H9 (cell line): ENCODE results near the gene STAB1. TPM values are rescaled to one million over a fixed set of nuclear protein-coding genes. Genes with fewer than 3 reads are reported as not detected.

Source experiments
- DNase-seq: peaks from one replicate; pipeline ENCODE4 v3.0.0-alpha.2; 2017
- H2AFZ ChIP-seq: one replicate; pipeline ENCODE4 v1.6.1; 2013; ENCODE audit warnings: mild to moderate bottlenecking, low read length, control low read depth, moderate library complexity
- H2AK5ac ChIP-seq: 2 replicates; pipeline ENCODE4 v1.6.1; 2013; ENCODE audit warnings: low read length, control low read depth, mixed read lengths; ENCODE audit not compliant: insufficient read length
- H2BK120ac ChIP-seq: one replicate; pipeline ENCODE4 v1.6.1; 2013; ENCODE audit warnings: low read depth, mild to moderate bottlenecking, low read length, control low read depth, inconsistent platforms; ENCODE audit not compliant: poor library complexity, severe bottlenecking
- H2BK12ac ChIP-seq: 2 replicates; pipeline ENCODE4 v1.6.1; 2013; ENCODE audit warnings: low read length, control low read depth, mixed read lengths, low read depth; ENCODE audit not compliant: insufficient read length
- H2BK15ac ChIP-seq: 2 replicates; pipeline ENCODE4 v1.6.1; 2013; ENCODE audit warnings: low read depth, low read length, control low read depth
- H2BK20ac ChIP-seq: one replicate; pipeline ENCODE4 v1.6.1; 2013; ENCODE audit warnings: low read depth, mild to moderate bottlenecking, low read length, control low read depth, inconsistent platforms; ENCODE audit not compliant: poor library complexity, severe bottlenecking
- H2BK5ac ChIP-seq: 2 replicates; pipeline ENCODE4 v1.6.1; 2013; ENCODE audit warnings: low read length, control low read depth, mixed read lengths; ENCODE audit not compliant: insufficient read length
- H3K14ac ChIP-seq: 2 replicates; pipeline ENCODE4 v1.6.1; 2013; ENCODE audit warnings: low read length, control low read depth; ENCODE audit not compliant: insufficient read depth
- H3K18ac ChIP-seq: 2 replicates; pipeline ENCODE4 v1.6.1; 2013; ENCODE audit warnings: low read depth, mild to moderate bottlenecking, mixed read lengths, low read length, control low read depth; ENCODE audit not compliant: insufficient read length
- H3K23ac ChIP-seq: 2 replicates; pipeline ENCODE4 v1.6.1; 2013; ENCODE audit warnings: low read length, control low read depth, mixed read lengths, low read depth; ENCODE audit not compliant: insufficient read length
- H3K23me2 ChIP-seq: 2 replicates; pipeline ENCODE4 v1.6.1; 2013; ENCODE audit warnings: low read depth, mild to moderate bottlenecking, mixed read lengths, low read length, control low read depth; ENCODE audit not compliant: insufficient read length, poor library complexity, severe bottlenecking
- H3K27ac ChIP-seq: 2 replicates; pipeline ENCODE4 v1.5.1; 2013; ENCODE audit warnings: low read length, control low read depth, mixed read lengths, low read depth; ENCODE audit not compliant: insufficient read length
- H3K27me3 ChIP-seq: 2 replicates; pipeline ENCODE4 v1.6.1; 2013; ENCODE audit warnings: low read length, control low read depth, inconsistent platforms; ENCODE audit not compliant: insufficient read depth
- H3K4ac ChIP-seq: 2 replicates; pipeline ENCODE4 v1.6.1; 2013; ENCODE audit warnings: low read depth, mild to moderate bottlenecking, control low read depth, inconsistent platforms, low read length, moderate library complexity
- H3K4me1 ChIP-seq: 2 replicates; pipeline ENCODE4 v1.6.1; 2013; ENCODE audit warnings: low read length, control low read depth, inconsistent platforms; ENCODE audit not compliant: insufficient read depth
- H3K4me2 ChIP-seq: 2 replicates; pipeline ENCODE4 v1.6.1; 2013; ENCODE audit warnings: low read length, control low read depth, mixed read lengths; ENCODE audit not compliant: insufficient read length, insufficient read depth
- H3K56ac ChIP-seq: 2 replicates; pipeline ENCODE4 v1.6.1; 2013; ENCODE audit warnings: low read depth, mild to moderate bottlenecking, mixed read lengths, low read length, control low read depth; ENCODE audit not compliant: insufficient read length
- H3K79me1 ChIP-seq: 2 replicates; pipeline ENCODE4 v1.6.1; 2013; ENCODE audit warnings: low read depth, mild to moderate bottlenecking, moderate library complexity, low read length, control low read depth, inconsistent platforms; ENCODE audit not compliant: insufficient read depth, poor library complexity, severe bottlenecking
- H3K79me2 ChIP-seq: 2 replicates; pipeline ENCODE4 v1.6.1; 2013; ENCODE audit warnings: low read length, control low read depth, inconsistent platforms; ENCODE audit not compliant: insufficient read depth
- H3K9ac ChIP-seq: 2 replicates; pipeline ENCODE4 v1.6.1; 2013; ENCODE audit warnings: low read length, control low read depth, mixed read lengths; ENCODE audit not compliant: insufficient read length; ENCODE audit errors: extremely low read depth
- H3K9me3 ChIP-seq: one replicate; pipeline ENCODE4 v1.6.1; 2013; ENCODE audit warnings: low read depth, low read length, inconsistent platforms; ENCODE audit not compliant: control insufficient read depth
- H3T11ph ChIP-seq: one replicate; pipeline ENCODE4 v1.6.1; 2013; ENCODE audit warnings: mild to moderate bottlenecking, low read length, control low read depth, inconsistent platforms
- H4K20me1 ChIP-seq: one replicate; pipeline ENCODE4 v1.6.1; 2013; ENCODE audit not compliant: control insufficient read depth, insufficient read length, insufficient read depth
- H4K5ac ChIP-seq: 2 replicates; pipeline ENCODE4 v1.6.1; 2013; ENCODE audit warnings: low read depth, mild to moderate bottlenecking, mixed read lengths, low read length, control low read depth; ENCODE audit not compliant: insufficient read length
- H4K8ac ChIP-seq: replicated peaks from 2 replicates; pipeline ENCODE4 v1.6.1; 2013; ENCODE audit warnings: low read length, control low read depth, mixed read lengths, low read depth; ENCODE audit not compliant: insufficient read length
- H4K91ac ChIP-seq: 2 replicates; pipeline ENCODE4 v1.6.1; 2013; ENCODE audit warnings: low read depth, mild to moderate bottlenecking, moderate library complexity, mixed read lengths, low read length, control low read depth; ENCODE audit not compliant: insufficient read length
- H3K27ac Mint-ChIP-seq, 3 experiments: 2 replicates in 2 of 3; 3 replicates in 1 of 3; pipeline ENCODE4 v1.8.0; 2020 to 2021; ENCODE audit warnings: mixed read lengths in 3 of 3, mild to moderate bottlenecking in 1 of 3, moderate library complexity in 1 of 3
- H3K27me3 Mint-ChIP-seq: 2 replicates; pipeline ENCODE4 v1.8.0; 2021; ENCODE audit warnings: low read depth, mild to moderate bottlenecking, moderate library complexity, mixed read lengths
- H3K36me3 Mint-ChIP-seq, 3 experiments: 2 replicates in 2 of 3; 3 replicates in 1 of 3; pipeline ENCODE4 v1.8.0; 2020 to 2021; ENCODE audit warnings: low read depth in 3 of 3, mixed read lengths in 3 of 3; ENCODE audit not compliant: insufficient read depth in 1 of 3
- H3K4me1 Mint-ChIP-seq, 2 experiments: 2 replicates each; pipeline ENCODE4 v1.8.0; 2020; ENCODE audit warnings: mixed read lengths in 2 of 2
- H3K4me3 Mint-ChIP-seq, 2 experiments: 2 replicates in 1 of 2; 3 replicates in 1 of 2; pipeline ENCODE4 v1.8.0; 2020 to 2021; ENCODE audit warnings: mild to moderate bottlenecking in 2 of 2, mixed read lengths in 2 of 2, moderate library complexity in 1 of 2
- H3K9me3 Mint-ChIP-seq, 2 experiments: 2 replicates in 1 of 2; 3 replicates in 1 of 2; pipeline ENCODE4 v1.8.0; 2020; ENCODE audit warnings: mild to moderate bottlenecking in 2 of 2, mixed read lengths in 2 of 2, moderate library complexity in 1 of 2
- WGBS: extraction: QIAGEN DNeasy Blood & Tissue Kit; methylation state at CpG from one replicate; pipeline ENCODE4 v1.1.7; 2013; ENCODE audit warnings: missing lambda C conversion rate, low lambda C conversion rate, mixed read lengths; ENCODE audit not compliant: insufficient read length; ENCODE audit errors: extremely low coverage; 5-methylcytosine and 5-hydroxymethylcytosine counted together
- long read RNA-seq: library from polyadenylated mRNA; unstranded; transcript quantifications from one replicate; pipeline ENCODE4 v2.0.0, GENCODE V29; 2020
- total RNA-seq: library from RNA; stranded (reverse); gene quantifications from 2 replicates; pipeline ENCODE4 v1.2.1, GENCODE V29; 2021
- TF ChIP-seq, protein P1 (sequence below): fragments of 200-600 bp; sonication (generic); conservative IDR thresholded peaks from 3 replicates; pipeline ENCODE4 v1.8.0; 2021; ENCODE audit warnings: antibody characterized with exemption, mild to moderate bottlenecking

Gene STAB1
- 0.90 and 1.5 TPM in 2 replicates for total RNA-seq
- long read RNA-seq, partial matches to known transcripts = 3 of 10 reads
- long read RNA-seq, other reads (novel, unspliced or antisense) = 7 of 10 reads

- Mint-ChIP-seq H3K4me3 (no peak within 1 kb of the TSS; a peak in 1 of 5 replicates), H3K27ac (peak within 1 kb of the TSS; percentile 19 to 95 (median 49); a peak in 2 of 7 replicates)
These were observed at the start of gene STAB1 for GRCh38 chr3:52494886-52495495. TSS of gene STAB1 (plus strand) at chr3:52495338. CDS start at chr3:52495414, 76 bp downstream.

More at GRCh38 chr3:52494886-52495495, at the start of gene STAB1:
- Histone ChIP-seq H4K8ac (no peak within 1 kb of the TSS), H4K5ac (no peak within 1 kb of the TSS), H3K27ac (no peak within 1 kb of the TSS), H3K4me2 (no peak within 1 kb of the TSS), H2BK12ac (no peak within 1 kb of the TSS), H2BK5ac (no peak within 1 kb of the TSS), H2BK120ac (no peak within 1 kb of the TSS), H4K20me1 (no peaks in the 10 kb centered on the region), H4K91ac (no peak within 1 kb of the TSS), H2AK5ac (no peak within 1 kb of the TSS), H2AFZ (no peak within 1 kb of the TSS), H3K23ac (no peak within 1 kb of the TSS), H3K14ac (no peak within 1 kb of the TSS; the same call in 1 of the 2 replicates), H3K4me1 (no peaks in the 10 kb centered on the region), H3K23me2 (no peaks in the 10 kb centered on the region), H3K9ac (no peak within 1 kb of the TSS), H2BK15ac (no peak within 1 kb of the TSS), H3K79me2 (no peaks in the 10 kb centered on the region), H2BK20ac (no peak within 1 kb of the TSS), H3K79me1 (no peaks in the 10 kb centered on the region), H3K27me3 (no peaks in the 10 kb centered on the region), H3K18ac (no peak within 1 kb of the TSS), H3K4ac (no peak within 1 kb of the TSS), H3K56ac (no peak within 1 kb of the TSS), H3T11ph (no peak within 1 kb of the TSS), H3K9me3 (no peaks in the 10 kb centered on the region)
- WGBS = no CpG with 5 or more reads among the region's 25 CpGs
- TF ChIP-seq, protein P1, sequence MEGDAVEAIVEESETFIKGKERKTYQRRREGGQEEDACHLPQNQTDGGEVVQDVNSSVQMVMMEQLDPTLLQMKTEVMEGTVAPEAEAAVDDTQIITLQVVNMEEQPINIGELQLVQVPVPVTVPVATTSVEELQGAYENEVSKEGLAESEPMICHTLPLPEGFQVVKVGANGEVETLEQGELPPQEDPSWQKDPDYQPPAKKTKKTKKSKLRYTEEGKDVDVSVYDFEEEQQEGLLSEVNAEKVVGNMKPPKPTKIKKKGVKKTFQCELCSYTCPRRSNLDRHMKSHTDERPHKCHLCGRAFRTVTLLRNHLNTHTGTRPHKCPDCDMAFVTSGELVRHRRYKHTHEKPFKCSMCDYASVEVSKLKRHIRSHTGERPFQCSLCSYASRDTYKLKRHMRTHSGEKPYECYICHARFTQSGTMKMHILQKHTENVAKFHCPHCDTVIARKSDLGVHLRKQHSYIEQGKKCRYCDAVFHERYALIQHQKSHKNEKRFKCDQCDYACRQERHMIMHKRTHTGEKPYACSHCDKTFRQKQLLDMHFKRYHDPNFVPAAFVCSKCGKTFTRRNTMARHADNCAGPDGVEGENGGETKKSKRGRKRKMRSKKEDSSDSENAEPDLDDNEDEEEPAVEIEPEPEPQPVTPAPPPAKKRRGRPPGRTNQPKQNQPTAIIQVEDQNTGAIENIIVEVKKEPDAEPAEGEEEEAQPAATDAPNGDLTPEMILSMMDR = no peak
- DNase-seq = no peak
- H3K9me3 Mint-ChIP-seq = no peaks in the 10 kb centered on the region
- H3K4me1 Mint-ChIP-seq = peaks cover 8 to 16% of the 10 kb centered on the region in 2 experiments
- H3K36me3 Mint-ChIP-seq = peaks cover 9 to 30% (median 29%) of the 10 kb centered on the region in 3 experiments
- no peaks in the 10 kb centered on the region for H3K27me3 Mint-ChIP-seq
